ENCODE data around the gene BTNL9. TPM values are rescaled to one million over a fixed set of nuclear protein-coding genes. Genes with fewer than 3 reads are reported as not detected.

The BTNL9 gene
- total RNA-seq, 1 donor from 2014 or later = not detected

DNA sequence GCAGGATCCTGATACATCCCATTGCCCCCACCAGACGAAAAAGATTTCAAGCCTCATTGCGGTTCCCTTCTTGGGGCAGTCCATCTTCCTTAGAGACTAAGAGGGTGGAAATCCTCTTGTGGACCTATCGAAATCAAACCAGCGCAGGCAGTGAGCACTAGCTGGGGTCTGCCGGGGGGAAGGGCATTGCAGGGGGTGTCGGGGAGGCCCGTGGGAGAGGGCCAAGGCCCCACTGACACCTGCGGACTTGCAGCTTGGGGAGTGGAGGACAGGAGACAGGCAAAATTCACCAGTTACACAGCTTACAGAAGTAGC lies 522 bp downstream of the BTNL9 start:
- Mint-ChIP-seq H3K9me3 (ENCODE audit: unreplicated experiment) (no peaks in the 10 kb centered on the region), H3K36me3 (ENCODE audit: unreplicated experiment) (no peaks in the 10 kb centered on the region), H3K4me1 (ENCODE audit: unreplicated experiment) (no peaks in the 10 kb centered on the region), H3K27me3 (ENCODE audit: unreplicated experiment) (peaks cover 13% of the 10 kb centered on the region), H3K27ac (ENCODE audit: unreplicated experiment) (no peak overlapping the region), H3K4me3 (ENCODE audit: unreplicated experiment) (no peak overlapping the region)
- no peak for TF ChIP-seq CTCF (IDR thresholded peaks at IDR 0.05)
- peak; percentile 70 for DNase-seq (ENCODE audit: extremely low spot score, unreplicated experiment)

DNA sequence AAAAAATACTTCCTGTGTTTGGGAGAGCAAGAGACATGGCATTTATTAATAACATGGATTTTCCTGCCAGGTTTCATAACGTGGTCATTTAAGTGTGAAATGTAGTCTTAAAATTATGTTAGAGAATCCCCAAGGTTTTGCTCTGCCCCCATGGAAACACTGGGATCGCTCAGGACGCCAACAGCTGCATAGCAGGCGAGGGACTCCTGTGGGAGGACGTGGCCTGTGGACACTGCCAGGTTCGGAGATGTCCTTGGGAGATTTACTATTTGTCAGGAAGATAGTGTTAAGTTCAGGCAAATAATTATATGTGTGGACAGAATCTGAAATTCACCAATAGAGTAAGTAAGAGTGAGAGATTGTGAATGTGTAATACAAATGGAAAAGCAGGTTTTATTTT lies 977 bp downstream of the BTNL9 start:
- Mint-ChIP-seq H3K4me1 (ENCODE audit: unreplicated experiment) (no peaks in the 10 kb centered on the region), H3K9me3 (ENCODE audit: unreplicated experiment) (no peaks in the 10 kb centered on the region), H3K27me3 (ENCODE audit: unreplicated experiment) (peaks cover 13% of the 10 kb centered on the region), H3K36me3 (ENCODE audit: unreplicated experiment) (no peaks in the 10 kb centered on the region), H3K27ac (ENCODE audit: unreplicated experiment) (no peak overlapping the region), H3K4me3 (ENCODE audit: unreplicated experiment) (no peak overlapping the region)
- TF ChIP-seq CTCF (IDR thresholded peaks at IDR 0.05) = no peak
- DNase-seq (ENCODE audit: extremely low spot score, unreplicated experiment) = peak; percentile 64

GRCh38 chr5:181042036-181042713 lies 2.1 kb downstream of the BTNL9 start:
- Mint-ChIP-seq H3K27me3 (ENCODE audit: unreplicated experiment) (peaks cover 13% of the 10 kb centered on the region), H3K27ac (ENCODE audit: unreplicated experiment) (no peak overlapping the region), H3K36me3 (ENCODE audit: unreplicated experiment) (no peaks in the 10 kb centered on the region), H3K9me3 (ENCODE audit: unreplicated experiment) (no peaks in the 10 kb centered on the region), H3K4me1 (ENCODE audit: unreplicated experiment) (no peaks in the 10 kb centered on the region), H3K4me3 (ENCODE audit: unreplicated experiment) (no peak overlapping the region)
- TF ChIP-seq CTCF (IDR thresholded peaks at IDR 0.05) = no peak
- peak; percentile 75 for DNase-seq (ENCODE audit: extremely low spot score, unreplicated experiment)

DNA sequence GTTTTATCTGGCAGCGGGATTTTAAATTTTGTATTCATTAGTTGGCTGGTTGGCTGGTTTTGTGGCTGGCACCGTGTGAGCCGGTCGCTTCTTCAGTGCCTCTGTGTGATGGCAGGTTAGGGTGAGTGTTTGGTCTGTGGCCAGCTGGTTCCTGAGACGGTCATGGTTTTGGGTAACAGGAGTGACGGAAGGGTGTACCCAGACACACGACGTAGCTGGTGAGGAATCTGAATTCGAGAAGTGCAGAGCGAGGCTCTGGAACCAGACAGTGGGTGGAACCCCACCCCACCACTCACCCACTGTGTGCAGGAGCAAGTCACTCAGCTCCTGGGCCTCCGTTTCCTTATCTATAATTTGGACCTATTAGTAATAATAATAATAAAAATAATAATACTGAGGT lies 2.7 kb downstream of the BTNL9 start:
- peaks cover 16% of the 10 kb centered on the region for H3K27me3 Mint-ChIP-seq (ENCODE audit: unreplicated experiment)
- TF ChIP-seq CTCF (IDR thresholded peaks at IDR 0.05) = no peak
- DNase-seq (ENCODE audit: extremely low spot score, unreplicated experiment) = peak; percentile 65
- H3K4me3 Mint-ChIP-seq (ENCODE audit: unreplicated experiment) = no peak overlapping the region
- no peaks in the 10 kb centered on the region for H3K9me3 Mint-ChIP-seq (ENCODE audit: unreplicated experiment)
- no peaks in the 10 kb centered on the region for H3K4me1 Mint-ChIP-seq (ENCODE audit: unreplicated experiment)
- H3K36me3 Mint-ChIP-seq (ENCODE audit: unreplicated experiment) = no peaks in the 10 kb centered on the region
- no peak overlapping the region for H3K27ac Mint-ChIP-seq (ENCODE audit: unreplicated experiment)

DNA sequence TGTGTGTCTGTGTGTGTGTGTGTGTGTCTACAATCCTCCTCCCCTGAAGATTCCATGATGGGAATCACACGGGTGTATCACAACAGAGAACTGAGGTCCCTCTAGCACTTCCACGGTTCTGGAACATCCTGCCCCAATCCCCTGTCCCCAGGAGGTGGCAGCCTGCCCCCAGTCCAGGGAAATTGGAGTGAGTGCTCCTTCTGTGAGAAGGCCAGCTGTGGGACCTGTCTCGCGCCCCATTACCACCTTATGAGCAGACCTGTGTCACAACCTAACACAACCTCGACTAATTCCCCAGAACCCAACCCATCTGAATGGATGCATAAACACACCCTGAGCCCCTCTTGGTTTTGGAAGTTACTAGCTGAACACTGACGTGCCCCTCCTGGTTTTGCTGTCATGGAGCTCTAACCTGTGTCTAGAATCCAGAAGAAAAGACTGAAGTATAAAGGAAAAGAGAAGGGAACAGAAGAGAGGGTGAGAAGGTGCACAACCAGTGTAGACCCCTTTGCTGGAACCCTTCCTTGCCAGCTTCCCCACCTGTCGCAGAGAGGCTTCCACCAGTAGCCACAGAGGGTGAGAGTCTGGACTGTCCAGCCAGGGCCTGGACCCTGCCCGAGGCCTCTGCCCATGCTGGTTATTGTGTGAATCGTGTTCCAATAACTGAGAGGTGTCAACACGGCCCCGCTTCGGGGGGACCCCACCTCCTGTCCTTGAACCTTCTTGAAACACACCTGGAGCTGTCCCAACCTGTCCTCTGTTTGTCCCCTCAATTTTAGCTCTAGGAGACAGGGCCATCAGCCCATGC lies 3.4 kb downstream of the BTNL9 start:
- H3K27me3 Mint-ChIP-seq (ENCODE audit: unreplicated experiment) = peaks cover 21% of the 10 kb centered on the region
- H3K36me3 Mint-ChIP-seq (ENCODE audit: unreplicated experiment) = no peaks in the 10 kb centered on the region
- no peak for TF ChIP-seq CTCF (IDR thresholded peaks at IDR 0.05)
- no peak overlapping the region for H3K4me3 Mint-ChIP-seq (ENCODE audit: unreplicated experiment)
- H3K4me1 Mint-ChIP-seq (ENCODE audit: unreplicated experiment) = no peaks in the 10 kb centered on the region
- H3K27ac Mint-ChIP-seq (ENCODE audit: unreplicated experiment) = no peak overlapping the region
- no peaks in the 10 kb centered on the region for H3K9me3 Mint-ChIP-seq (ENCODE audit: unreplicated experiment)
- peak; percentile 32 for DNase-seq (ENCODE audit: extremely low spot score, unreplicated experiment)

Data from osteocyte (in vitro differentiated cells).